Measurements from ENCODE around the gene FBXO46.

GRCh38 chr19:45765702-45766295 lies 35.1 kb upstream of the FBXO46 start:
- TF ChIP-seq CTCF (conservative IDR thresholded peaks at IDR 0.05; ENCODE audit: low read depth, low read length) (no peak), EZH2 (IDR thresholded peaks at IDR 0.05; ENCODE audit: low read length, unreplicated experiment) (no peak), EZH2phosphoT487 (IDR thresholded peaks at IDR 0.05; ENCODE audit: borderline replicate concordance, low read length) (no peak)
